ENCODE measurements around the gene IFI6.

GRCh38 chr1:27655151-27655937 is 16.6 kb downstream of the IFI6 start:
- TF ChIP-seq, protein P1, sequence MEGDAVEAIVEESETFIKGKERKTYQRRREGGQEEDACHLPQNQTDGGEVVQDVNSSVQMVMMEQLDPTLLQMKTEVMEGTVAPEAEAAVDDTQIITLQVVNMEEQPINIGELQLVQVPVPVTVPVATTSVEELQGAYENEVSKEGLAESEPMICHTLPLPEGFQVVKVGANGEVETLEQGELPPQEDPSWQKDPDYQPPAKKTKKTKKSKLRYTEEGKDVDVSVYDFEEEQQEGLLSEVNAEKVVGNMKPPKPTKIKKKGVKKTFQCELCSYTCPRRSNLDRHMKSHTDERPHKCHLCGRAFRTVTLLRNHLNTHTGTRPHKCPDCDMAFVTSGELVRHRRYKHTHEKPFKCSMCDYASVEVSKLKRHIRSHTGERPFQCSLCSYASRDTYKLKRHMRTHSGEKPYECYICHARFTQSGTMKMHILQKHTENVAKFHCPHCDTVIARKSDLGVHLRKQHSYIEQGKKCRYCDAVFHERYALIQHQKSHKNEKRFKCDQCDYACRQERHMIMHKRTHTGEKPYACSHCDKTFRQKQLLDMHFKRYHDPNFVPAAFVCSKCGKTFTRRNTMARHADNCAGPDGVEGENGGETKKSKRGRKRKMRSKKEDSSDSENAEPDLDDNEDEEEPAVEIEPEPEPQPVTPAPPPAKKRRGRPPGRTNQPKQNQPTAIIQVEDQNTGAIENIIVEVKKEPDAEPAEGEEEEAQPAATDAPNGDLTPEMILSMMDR (IDR thresholded peaks at IDR 0.05), result no peak
- TF ChIP-seq POLR2A (IDR thresholded peaks at IDR 0.05), result no peak
- TF ChIP-seq POLR2AphosphoS5 (IDR thresholded peaks at IDR 0.05), result no peak
